Measurements from ENCODE around the gene NRL. TPM values are rescaled to one million over a fixed set of nuclear protein-coding genes. Genes with fewer than 3 reads are reported as not detected.
A peak's percentile ranks its signal among the peaks of the same experiment; 100 is the strongest.

Gene NRL
- total RNA-seq, result 1.2 and 1.9 TPM in 2 replicates
- long read RNA-seq, result 0 reads

DNA sequence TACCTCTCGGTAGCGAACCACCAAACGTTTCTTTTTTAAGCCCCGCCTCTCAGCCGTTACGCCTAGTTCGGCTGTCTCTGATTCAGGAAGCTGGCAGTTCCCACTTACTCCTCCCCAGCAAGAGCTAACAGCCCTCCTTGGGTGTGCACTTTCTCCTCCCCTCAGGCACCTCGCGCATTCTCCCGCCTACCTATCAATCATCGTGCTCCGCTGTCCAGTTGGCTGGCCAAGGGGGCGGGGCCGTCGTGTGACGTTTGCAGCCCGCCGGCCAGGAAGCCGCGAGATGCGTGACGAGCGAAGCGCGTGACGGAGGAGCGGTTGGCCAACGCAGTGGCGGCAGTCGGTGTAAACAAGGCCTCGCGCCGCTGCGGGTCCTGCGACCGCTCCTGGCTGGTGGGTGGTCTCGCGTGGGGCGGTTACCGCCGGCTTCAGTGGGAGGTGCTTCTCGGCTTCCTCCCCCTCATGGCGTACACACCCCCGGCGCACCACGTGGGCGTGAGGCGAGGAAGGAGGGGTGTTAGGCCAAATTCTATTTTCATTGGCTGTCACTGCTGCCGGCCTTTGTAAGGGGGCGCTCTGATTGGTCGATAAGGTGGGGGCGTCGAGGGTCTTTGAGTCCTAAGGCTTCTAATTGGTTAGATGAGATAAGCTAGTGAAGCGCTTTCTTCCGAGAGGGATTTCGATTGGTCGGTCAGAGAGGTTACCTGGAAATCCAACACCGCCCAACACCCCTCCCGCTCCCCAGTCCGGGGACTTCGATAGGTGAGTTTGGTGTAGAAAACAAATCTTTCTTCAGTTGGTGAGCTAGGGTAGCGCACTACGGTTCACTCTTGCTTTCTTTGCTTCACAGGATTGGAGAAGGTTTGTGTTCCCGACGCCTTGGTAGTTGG, at the start of gene NRL, which contains the start of gene DCAF11:
Gene NRL (minus strand): TSS at position 418 of the 890 bp plus-strand sequence. CDS start 32,101 bp downstream, outside the sequence.
Gene DCAF11 (plus strand): TSS at position 246 of the 890 bp plus-strand sequence. CDS start 818 bp downstream, outside the sequence.
- Mint-ChIP-seq H3K4me1 (ENCODE audit: unreplicated experiment) (peaks cover 14% of the 10 kb centered on the region), H3K9me3 (ENCODE audit: unreplicated experiment) (no peaks in the 10 kb centered on the region), H3K4me3 (ENCODE audit: unreplicated experiment) (peak within 1 kb of the TSS; percentile 95), H3K27ac (ENCODE audit: unreplicated experiment) (peak within 1 kb of the TSS; percentile 99), H3K36me3 (ENCODE audit: unreplicated experiment) (peaks cover 17% of the 10 kb centered on the region), H3K27me3 (ENCODE audit: unreplicated experiment) (no peaks in the 10 kb centered on the region)
- TF ChIP-seq CTCF (IDR thresholded peaks at IDR 0.05), result no peak
- DNase-seq (ENCODE audit: extremely low spot score, unreplicated experiment), result peak; percentile 100

- H3K4me1 Mint-ChIP-seq (ENCODE audit: unreplicated experiment), result peaks cover 25% of the 10 kb centered on the region
- TF ChIP-seq CTCF (IDR thresholded peaks at IDR 0.05), result no peak
- peaks cover 41% of the 10 kb centered on the region for H3K36me3 Mint-ChIP-seq (ENCODE audit: unreplicated experiment)
- H3K4me3 Mint-ChIP-seq (ENCODE audit: unreplicated experiment), result peak overlapping the region; percentile 96
- H3K27me3 Mint-ChIP-seq (ENCODE audit: unreplicated experiment), result no peaks in the 10 kb centered on the region
- peak overlapping the region; percentile 93 for H3K27ac Mint-ChIP-seq (ENCODE audit: unreplicated experiment)
- no peaks in the 10 kb centered on the region for H3K9me3 Mint-ChIP-seq (ENCODE audit: unreplicated experiment)
- no peak for DNase-seq (ENCODE audit: extremely low spot score, unreplicated experiment)
Observed at GRCh38 chr14:24162093-24162492, 47.3 kb upstream of the NRL start.

- peak; percentile 94 for TF ChIP-seq CTCF (IDR thresholded peaks at IDR 0.05)
- H3K4me3 Mint-ChIP-seq (ENCODE audit: unreplicated experiment), result peak within 1 kb of the TSS; percentile 96
- peak; percentile 98 for DNase-seq (ENCODE audit: extremely low spot score, unreplicated experiment)
- H3K9me3 Mint-ChIP-seq (ENCODE audit: unreplicated experiment), result no peaks in the 10 kb centered on the region
- no peaks in the 10 kb centered on the region for H3K27me3 Mint-ChIP-seq (ENCODE audit: unreplicated experiment)
- peaks cover 41% of the 10 kb centered on the region for H3K36me3 Mint-ChIP-seq (ENCODE audit: unreplicated experiment)
- H3K4me1 Mint-ChIP-seq (ENCODE audit: unreplicated experiment), result peaks cover 25% of the 10 kb centered on the region
- H3K27ac Mint-ChIP-seq (ENCODE audit: unreplicated experiment), result peak within 1 kb of the TSS; percentile 93
Observed at GRCh38 chr14:24160850-24161804, 46.4 kb upstream of the NRL start, which contains the start of gene IRF9. IRF9 (plus strand) TSS chr14:24161265; CDS start chr14:24162145, 880 bp downstream.

DNA sequence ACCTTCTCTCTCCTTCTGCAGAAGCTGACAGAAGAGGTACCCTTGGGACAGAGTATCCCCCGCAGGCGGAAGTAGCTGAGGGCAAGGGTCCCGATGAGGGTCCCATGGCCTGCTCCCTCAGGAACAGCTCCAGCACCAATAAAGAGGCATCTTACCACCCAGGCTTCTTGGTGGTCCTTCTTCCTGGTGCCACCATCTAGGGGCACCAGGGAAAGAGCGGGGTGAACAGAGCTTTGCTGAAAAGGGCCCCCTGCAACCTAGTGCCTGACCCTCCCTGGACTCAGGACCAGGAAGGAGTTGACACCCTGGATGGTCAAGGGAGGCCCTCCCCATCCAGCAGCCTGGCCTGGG, 45.7 kb upstream of the NRL start:
- Mint-ChIP-seq H3K9me3 (ENCODE audit: unreplicated experiment) (no peaks in the 10 kb centered on the region), H3K4me3 (ENCODE audit: unreplicated experiment) (peak overlapping the region; percentile 96), H3K27me3 (ENCODE audit: unreplicated experiment) (no peaks in the 10 kb centered on the region), H3K36me3 (ENCODE audit: unreplicated experiment) (peaks cover 41% of the 10 kb centered on the region), H3K4me1 (ENCODE audit: unreplicated experiment) (peaks cover 25% of the 10 kb centered on the region), H3K27ac (ENCODE audit: unreplicated experiment) (peak overlapping the region; percentile 20)
- DNase-seq (ENCODE audit: extremely low spot score, unreplicated experiment), result no peak
- TF ChIP-seq CTCF (IDR thresholded peaks at IDR 0.05), result no peak

All from osteocyte (in vitro differentiated cells).